HG02884 (cell line): ENCODE results near the gene TOGARAM1.

Source experiments
- ATAC-seq: cut with Tn5 transposase; IDR thresholded peaks from one replicate; pipeline ENCODE4 v1.9.1; 2021; ENCODE audit warnings: mild to moderate bottlenecking, moderate library complexity; ENCODE audit not compliant: unreplicated experiment

TOGARAM1 gene, protein sequence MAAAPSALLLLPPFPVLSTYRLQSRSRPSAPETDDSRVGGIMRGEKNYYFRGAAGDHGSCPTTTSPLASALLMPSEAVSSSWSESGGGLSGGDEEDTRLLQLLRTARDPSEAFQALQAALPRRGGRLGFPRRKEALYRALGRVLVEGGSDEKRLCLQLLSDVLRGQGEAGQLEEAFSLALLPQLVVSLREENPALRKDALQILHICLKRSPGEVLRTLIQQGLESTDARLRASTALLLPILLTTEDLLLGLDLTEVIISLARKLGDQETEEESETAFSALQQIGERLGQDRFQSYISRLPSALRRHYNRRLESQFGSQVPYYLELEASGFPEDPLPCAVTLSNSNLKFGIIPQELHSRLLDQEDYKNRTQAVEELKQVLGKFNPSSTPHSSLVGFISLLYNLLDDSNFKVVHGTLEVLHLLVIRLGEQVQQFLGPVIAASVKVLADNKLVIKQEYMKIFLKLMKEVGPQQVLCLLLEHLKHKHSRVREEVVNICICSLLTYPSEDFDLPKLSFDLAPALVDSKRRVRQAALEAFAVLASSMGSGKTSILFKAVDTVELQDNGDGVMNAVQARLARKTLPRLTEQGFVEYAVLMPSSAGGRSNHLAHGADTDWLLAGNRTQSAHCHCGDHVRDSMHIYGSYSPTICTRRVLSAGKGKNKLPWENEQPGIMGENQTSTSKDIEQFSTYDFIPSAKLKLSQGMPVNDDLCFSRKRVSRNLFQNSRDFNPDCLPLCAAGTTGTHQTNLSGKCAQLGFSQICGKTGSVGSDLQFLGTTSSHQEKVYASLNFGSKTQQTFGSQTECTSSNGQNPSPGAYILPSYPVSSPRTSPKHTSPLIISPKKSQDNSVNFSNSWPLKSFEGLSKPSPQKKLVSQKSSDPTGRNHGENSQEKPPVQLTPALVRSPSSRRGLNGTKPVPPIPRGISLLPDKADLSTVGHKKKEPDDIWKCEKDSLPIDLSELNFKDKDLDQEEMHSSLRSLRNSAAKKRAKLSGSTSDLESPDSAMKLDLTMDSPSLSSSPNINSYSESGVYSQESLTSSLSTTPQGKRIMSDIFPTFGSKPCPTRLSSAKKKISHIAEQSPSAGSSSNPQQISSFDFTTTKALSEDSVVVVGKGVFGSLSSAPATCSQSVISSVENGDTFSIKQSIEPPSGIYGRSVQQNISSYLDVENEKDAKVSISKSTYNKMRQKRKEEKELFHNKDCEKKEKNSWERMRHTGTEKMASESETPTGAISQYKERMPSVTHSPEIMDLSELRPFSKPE (N-terminal part only)

DNA sequence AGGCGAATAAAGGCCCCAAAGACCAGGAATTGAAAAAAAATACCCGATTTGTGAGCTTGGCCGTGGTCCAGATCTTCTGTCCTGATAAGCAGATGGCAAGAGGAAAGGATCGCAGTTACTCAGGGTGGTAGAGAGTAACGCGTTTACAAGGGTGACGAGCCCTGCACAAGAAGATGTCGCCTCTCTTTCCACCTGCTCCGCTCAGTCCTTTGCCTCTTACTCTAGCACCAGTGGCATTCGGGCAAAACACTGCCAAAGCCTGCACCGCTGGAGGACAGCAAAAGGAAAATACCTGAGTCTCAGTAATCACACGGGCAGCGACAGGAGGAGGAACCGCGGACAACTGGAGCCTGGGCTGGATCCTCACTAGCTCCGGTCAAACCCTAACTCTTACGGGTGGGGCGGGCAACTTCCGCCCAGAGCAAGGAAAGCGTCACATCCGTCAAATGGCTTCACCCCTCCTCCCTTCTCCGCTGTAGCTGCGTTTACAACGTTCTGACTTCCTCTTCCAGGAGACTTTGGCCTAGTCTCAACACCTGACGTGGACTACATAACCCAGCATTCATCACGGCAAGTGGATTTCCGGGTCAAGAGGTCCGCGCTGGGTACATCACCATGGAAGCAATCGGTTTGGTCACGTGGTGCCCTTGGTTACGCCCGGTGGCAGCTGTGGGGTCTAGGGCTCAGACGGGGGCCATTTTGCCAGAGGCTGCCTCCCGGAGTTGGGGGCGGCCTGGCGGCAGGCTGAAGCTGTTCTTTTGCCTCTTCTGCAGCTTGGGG is at the start of gene TOGARAM1, which contains the start of gene KLHL28:
TSS of gene TOGARAM1 (plus strand) at position 637 of the 780 bp plus-strand sequence. CDS start 232 bp downstream, outside the sequence.
TSS of gene KLHL28 (minus strand) at position 394 of the 780 bp plus-strand sequence. CDS start 16,019 bp downstream, outside the sequence.
- ATAC-seq: peak; percentile 95

GRCh38 chr14:44914849-44915248 is 47.1 kb upstream of the TOGARAM1 start:
- ATAC-seq: no peak

DNA sequence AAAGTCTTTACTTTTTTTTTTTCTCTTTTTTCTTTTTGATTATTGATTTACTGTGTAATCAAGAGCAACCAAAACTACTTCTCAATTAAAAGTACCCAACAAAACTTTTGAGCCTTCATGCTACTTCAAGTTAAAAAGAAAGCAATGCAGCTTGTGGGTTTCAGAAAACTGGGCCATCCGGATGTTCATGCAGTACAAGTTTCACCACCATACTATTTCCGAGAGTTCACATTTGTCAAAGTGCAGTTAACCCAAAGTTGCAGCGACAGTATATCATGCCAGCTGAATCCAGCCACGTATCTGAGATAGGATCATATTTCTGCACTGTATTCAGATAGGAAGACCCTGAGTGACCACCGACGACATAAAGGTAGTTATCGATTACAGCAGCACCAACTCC is 33.2 kb upstream of the TOGARAM1 start:
- ATAC-seq: no peak

- no peak for ATAC-seq
Observed at GRCh38 chr14:44935155-44935554, 26.8 kb upstream of the TOGARAM1 start.

GRCh38 chr14:44937547-44937946 is 24.4 kb upstream of the TOGARAM1 start:
- no peak for ATAC-seq

- no peak for ATAC-seq
Observed at GRCh38 chr14:44940211-44940610, 21.8 kb upstream of the TOGARAM1 start.

GRCh38 chr14:44940944-44941343 is 21.0 kb upstream of the TOGARAM1 start:
- no peak for ATAC-seq

- no peak for ATAC-seq
Observed at GRCh38 chr14:44941591-44941990, 20.4 kb upstream of the TOGARAM1 start.

GRCh38 chr14:44942436-44942835 is 19.6 kb upstream of the TOGARAM1 start:
- no peak for ATAC-seq

DNA sequence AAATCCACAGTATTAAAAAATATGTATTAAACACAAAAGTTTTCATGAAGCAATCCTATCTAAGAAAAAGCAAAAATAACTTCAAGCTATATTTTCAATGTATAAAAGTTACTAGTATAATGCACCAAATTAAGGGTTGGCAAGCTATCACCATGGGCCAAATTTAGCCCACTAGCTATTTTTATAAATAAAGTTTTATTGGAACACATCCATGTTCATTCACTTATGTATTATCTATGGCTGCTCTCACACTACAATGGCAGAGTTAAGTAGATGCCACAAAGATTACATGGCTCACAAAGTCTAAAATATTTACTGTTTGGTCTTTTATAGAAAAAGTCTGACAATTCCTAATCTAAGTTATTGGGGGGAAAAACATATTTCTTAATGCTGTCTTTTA is 17.9 kb upstream of the TOGARAM1 start:
- ATAC-seq: no peak

GRCh38 chr14:44945264-44945663 is 16.7 kb upstream of the TOGARAM1 start:
- no peak for ATAC-seq

GRCh38 chr14:44951051-44951450 is 10.9 kb upstream of the TOGARAM1 start:
- ATAC-seq: no peak

- ATAC-seq: no peak
Observed at GRCh38 chr14:44952391-44953110, 9.4 kb upstream of the TOGARAM1 start.

GRCh38 chr14:44954750-44955149 is 7.2 kb upstream of the TOGARAM1 start:
- no peak for ATAC-seq

- no peak for ATAC-seq
Observed at GRCh38 chr14:44955528-44955927, 6.5 kb upstream of the TOGARAM1 start.

DNA sequence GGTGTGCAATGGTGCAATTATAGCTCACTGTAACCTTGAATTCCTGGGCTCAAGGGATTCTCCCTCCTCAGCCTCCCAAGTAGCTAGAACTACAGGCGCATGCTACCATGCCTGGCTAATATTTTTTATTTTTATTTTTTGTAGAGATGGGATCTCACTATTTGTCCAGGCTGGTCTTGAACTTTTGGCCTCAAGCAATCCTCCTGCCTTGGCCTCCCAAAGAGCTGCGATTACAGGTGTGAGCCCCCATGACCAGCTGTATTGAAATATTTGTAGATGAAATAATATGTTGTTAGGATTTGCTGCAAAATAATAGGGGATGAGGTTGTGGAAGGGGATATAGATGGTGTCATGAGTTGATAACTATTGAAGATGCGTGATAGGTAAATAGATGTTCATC is 5.1 kb upstream of the TOGARAM1 start:
- no peak for ATAC-seq

- ATAC-seq: no peak
Observed at GRCh38 chr14:44959538-44959937, 2.5 kb upstream of the TOGARAM1 start.

GRCh38 chr14:44960146-44960545 is 1.8 kb upstream of the TOGARAM1 start:
- ATAC-seq: no peak

DNA sequence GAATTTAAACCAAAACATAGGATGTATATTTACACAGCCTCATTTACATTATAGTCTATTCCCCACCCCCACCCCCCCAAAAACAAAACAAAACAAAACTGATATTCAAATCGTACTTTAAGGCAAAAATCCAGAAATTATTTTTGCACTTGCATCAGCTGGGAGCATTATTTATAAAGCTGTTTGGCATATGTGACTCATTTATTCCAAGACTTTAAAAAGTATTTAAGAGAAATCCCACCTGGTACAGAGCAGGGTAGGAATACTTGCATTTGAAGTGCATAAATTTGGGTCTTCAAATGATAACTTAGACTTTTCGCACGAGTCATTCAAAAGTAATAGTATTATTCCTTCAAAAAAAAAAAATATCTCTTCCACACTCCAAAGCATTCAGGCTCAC is 1.3 kb upstream of the TOGARAM1 start:
- no peak for ATAC-seq
